Astrocyte of the spinal cord (primary cell): ENCODE measurements around the gene CCDC88C.

Experiments
- DNase-seq: peaks from one replicate; pipeline ENCODE4 v3.0.0; 2011; ENCODE audit warnings: low read depth, low spot score
- H3K4me3 ChIP-seq: 2 replicates; pipeline ENCODE4 v1.5.1; 2011; ENCODE audit warnings: low read depth, mild to moderate bottlenecking, low read length, moderate library complexity
- CTCF ChIP-seq: IDR thresholded peaks from 2 replicates; pipeline ENCODE4 v1.5.1; 2012; ENCODE audit warnings: low read depth, mild to moderate bottlenecking, low read length, inconsistent platforms
- in situ Hi-C: cut with HindIII; loops from 2 replicates; pipeline ENCODE4 v1.10.0; 2017; ENCODE audit warnings: low sequenced_read_pairs

Gene CCDC88C

GRCh38 chr14:91366749-91367148, 50.9 kb downstream of the CCDC88C start:
- H3K4me3 ChIP-seq: no peak overlapping the region
- in situ Hi-C loops: no loop called here
- TF ChIP-seq CTCF: no peak
- no peak for DNase-seq

- in situ Hi-C loops: no loop called here
- no peak for DNase-seq
- TF ChIP-seq CTCF: no peak
- H3K4me3 ChIP-seq: no peak overlapping the region
These were observed 52.1 kb downstream of the CCDC88C start for GRCh38 chr14:91365552-91365951.

GRCh38 chr14:91364524-91365270, 52.9 kb downstream of the CCDC88C start:
- TF ChIP-seq CTCF: no peak
- DNase-seq: no peak
- in situ Hi-C loops: no loop called here
- H3K4me3 ChIP-seq: no peak overlapping the region

- TF ChIP-seq CTCF: no peak
- no peak for DNase-seq
- no peak overlapping the region for H3K4me3 ChIP-seq
- in situ Hi-C loops: no loop called here
These were observed 53.7 kb downstream of the CCDC88C start for GRCh38 chr14:91363776-91364523.

GRCh38 chr14:91361233-91361811, 56.3 kb downstream of the CCDC88C start:
- no peak for DNase-seq
- no peak overlapping the region for H3K4me3 ChIP-seq
- in situ Hi-C loops: no loop called here
- no peak for TF ChIP-seq CTCF

GRCh38 chr14:91360490-91361232, 57.0 kb downstream of the CCDC88C start:
- TF ChIP-seq CTCF: no peak

More at GRCh38 chr14:91360490-91361232, 57.0 kb downstream of the CCDC88C start:
- H3K4me3 ChIP-seq: no peak overlapping the region
- in situ Hi-C loops: no loop called here
- DNase-seq: no peak
